CD4-positive, alpha-beta T cell treated with Interleukin-17A for 4 hours (primary cell): ENCODE results near the gene LUC7L2.
A peak's percentile ranks its signal among the peaks of the same experiment; 100 is the strongest.
"Not testable (repeated sequence)": the region's sequence is repeated elsewhere in the genome, so short reads cannot be mapped to it uniquely, and the experiment has no call there.

ENCODE experiments used
- DNase-seq: peaks from one replicate; pipeline ENCODE4 v3.0.0-alpha.2; 2020; ENCODE audit warnings: mixed read lengths

Gene LUC7L2

GRCh38 chr7:139357729-139358506, 1.8 kb upstream of the LUC7L2 start:
- not testable (repeated sequence) for DNase-seq

- peak; percentile 40 for DNase-seq
Observed at GRCh38 chr7:139358541-139359365, 941 bp upstream of the LUC7L2 start.

GRCh38 chr7:139360210-139360947, 685 bp downstream of the LUC7L2 start:
- peak; percentile 97 for DNase-seq

GRCh38 chr7:139360948-139361307, 1.2 kb downstream of the LUC7L2 start:
- DNase-seq = no peak

- DNase-seq = no peak
Observed at GRCh38 chr7:139361523-139361922, 1.8 kb downstream of the LUC7L2 start.

- DNase-seq = no peak
Observed at GRCh38 chr7:139362302-139362701, 2.6 kb downstream of the LUC7L2 start.

GRCh38 chr7:139362981-139363380, 3.3 kb downstream of the LUC7L2 start:
- DNase-seq = no peak

GRCh38 chr7:139365336-139365735, 5.6 kb downstream of the LUC7L2 start:
- no peak for DNase-seq

GRCh38 chr7:139366400-139366799, 6.7 kb downstream of the LUC7L2 start:
- no peak for DNase-seq

GRCh38 chr7:139367438-139368155, 7.9 kb downstream of the LUC7L2 start:
- no peak for DNase-seq

- no peak for DNase-seq
Observed at GRCh38 chr7:139370301-139370942, 10.7 kb downstream of the LUC7L2 start.

GRCh38 chr7:139370943-139371313, 11.2 kb downstream of the LUC7L2 start:
- no peak for DNase-seq

GRCh38 chr7:139374246-139374645, 14.6 kb downstream of the LUC7L2 start:
- DNase-seq = no peak

- DNase-seq = no peak
Observed at GRCh38 chr7:139382439-139382838, 22.7 kb downstream of the LUC7L2 start.

- no peak for DNase-seq
Observed at GRCh38 chr7:139384611-139385010, 24.9 kb downstream of the LUC7L2 start.

GRCh38 chr7:139387594-139387993, 27.9 kb downstream of the LUC7L2 start:
- no peak for DNase-seq

GRCh38 chr7:139389091-139389490, 29.4 kb downstream of the LUC7L2 start:
- no peak for DNase-seq

GRCh38 chr7:139389774-139390173, 30.1 kb downstream of the LUC7L2 start:
- DNase-seq = no peak

- DNase-seq = no peak
Observed at GRCh38 chr7:139393621-139394211, 34.0 kb downstream of the LUC7L2 start.

- no peak for DNase-seq
Observed at GRCh38 chr7:139394540-139394939, 34.8 kb downstream of the LUC7L2 start.

GRCh38 chr7:139396323-139396951, 36.7 kb downstream of the LUC7L2 start:
- DNase-seq = no peak
